H9 (cell line): ENCODE data around the gene GSTM1. TPM values are rescaled to one million over a fixed set of nuclear protein-coding genes. Genes with fewer than 3 reads are reported as not detected.
"Not testable (repeated sequence)": the region's sequence is repeated elsewhere in the genome, so short reads cannot be mapped to it uniquely, and the experiment has no call there.

ENCODE experiments used
- DNase-seq: peaks from one replicate; pipeline ENCODE4 v3.0.0-alpha.2; 2017
- H2AFZ ChIP-seq: one replicate; pipeline ENCODE4 v1.6.1; 2013; ENCODE audit warnings: mild to moderate bottlenecking, low read length, control low read depth, moderate library complexity
- H2AK5ac ChIP-seq: 2 replicates; pipeline ENCODE4 v1.6.1; 2013; ENCODE audit warnings: low read length, control low read depth, mixed read lengths; ENCODE audit not compliant: insufficient read length
- H2BK120ac ChIP-seq: one replicate; pipeline ENCODE4 v1.6.1; 2013; ENCODE audit warnings: low read depth, mild to moderate bottlenecking, low read length, control low read depth, inconsistent platforms; ENCODE audit not compliant: poor library complexity, severe bottlenecking
- H2BK12ac ChIP-seq: 2 replicates; pipeline ENCODE4 v1.6.1; 2013; ENCODE audit warnings: low read length, control low read depth, mixed read lengths, low read depth; ENCODE audit not compliant: insufficient read length
- H2BK15ac ChIP-seq: 2 replicates; pipeline ENCODE4 v1.6.1; 2013; ENCODE audit warnings: low read depth, low read length, control low read depth
- H2BK20ac ChIP-seq: one replicate; pipeline ENCODE4 v1.6.1; 2013; ENCODE audit warnings: low read depth, mild to moderate bottlenecking, low read length, control low read depth, inconsistent platforms; ENCODE audit not compliant: poor library complexity, severe bottlenecking
- H2BK5ac ChIP-seq: 2 replicates; pipeline ENCODE4 v1.6.1; 2013; ENCODE audit warnings: low read length, control low read depth, mixed read lengths; ENCODE audit not compliant: insufficient read length
- H3K14ac ChIP-seq: 2 replicates; pipeline ENCODE4 v1.6.1; 2013; ENCODE audit warnings: low read length, control low read depth; ENCODE audit not compliant: insufficient read depth
- H3K18ac ChIP-seq: 2 replicates; pipeline ENCODE4 v1.6.1; 2013; ENCODE audit warnings: low read depth, mild to moderate bottlenecking, mixed read lengths, low read length, control low read depth; ENCODE audit not compliant: insufficient read length
- H3K23ac ChIP-seq: 2 replicates; pipeline ENCODE4 v1.6.1; 2013; ENCODE audit warnings: low read length, control low read depth, mixed read lengths, low read depth; ENCODE audit not compliant: insufficient read length
- H3K23me2 ChIP-seq: 2 replicates; pipeline ENCODE4 v1.6.1; 2013; ENCODE audit warnings: low read depth, mild to moderate bottlenecking, mixed read lengths, low read length, control low read depth; ENCODE audit not compliant: insufficient read length, poor library complexity, severe bottlenecking
- H3K27ac ChIP-seq: 2 replicates; pipeline ENCODE4 v1.5.1; 2013; ENCODE audit warnings: low read length, control low read depth, mixed read lengths, low read depth; ENCODE audit not compliant: insufficient read length
- H3K27me3 ChIP-seq: 2 replicates; pipeline ENCODE4 v1.6.1; 2013; ENCODE audit warnings: low read length, control low read depth, inconsistent platforms; ENCODE audit not compliant: insufficient read depth
- H3K4ac ChIP-seq: 2 replicates; pipeline ENCODE4 v1.6.1; 2013; ENCODE audit warnings: low read depth, mild to moderate bottlenecking, control low read depth, inconsistent platforms, low read length, moderate library complexity
- H3K4me1 ChIP-seq: 2 replicates; pipeline ENCODE4 v1.6.1; 2013; ENCODE audit warnings: low read length, control low read depth, inconsistent platforms; ENCODE audit not compliant: insufficient read depth
- H3K4me2 ChIP-seq: 2 replicates; pipeline ENCODE4 v1.6.1; 2013; ENCODE audit warnings: low read length, control low read depth, mixed read lengths; ENCODE audit not compliant: insufficient read length, insufficient read depth
- H3K56ac ChIP-seq: 2 replicates; pipeline ENCODE4 v1.6.1; 2013; ENCODE audit warnings: low read depth, mild to moderate bottlenecking, mixed read lengths, low read length, control low read depth; ENCODE audit not compliant: insufficient read length
- H3K79me1 ChIP-seq: 2 replicates; pipeline ENCODE4 v1.6.1; 2013; ENCODE audit warnings: low read depth, mild to moderate bottlenecking, moderate library complexity, low read length, control low read depth, inconsistent platforms; ENCODE audit not compliant: insufficient read depth, poor library complexity, severe bottlenecking
- H3K79me2 ChIP-seq: 2 replicates; pipeline ENCODE4 v1.6.1; 2013; ENCODE audit warnings: low read length, control low read depth, inconsistent platforms; ENCODE audit not compliant: insufficient read depth
- H3K9ac ChIP-seq: 2 replicates; pipeline ENCODE4 v1.6.1; 2013; ENCODE audit warnings: low read length, control low read depth, mixed read lengths; ENCODE audit not compliant: insufficient read length; ENCODE audit errors: extremely low read depth
- H3K9me3 ChIP-seq: one replicate; pipeline ENCODE4 v1.6.1; 2013; ENCODE audit warnings: low read depth, low read length, inconsistent platforms; ENCODE audit not compliant: control insufficient read depth
- H3T11ph ChIP-seq: one replicate; pipeline ENCODE4 v1.6.1; 2013; ENCODE audit warnings: mild to moderate bottlenecking, low read length, control low read depth, inconsistent platforms
- H4K20me1 ChIP-seq: one replicate; pipeline ENCODE4 v1.6.1; 2013; ENCODE audit not compliant: control insufficient read depth, insufficient read length, insufficient read depth
- H4K5ac ChIP-seq: 2 replicates; pipeline ENCODE4 v1.6.1; 2013; ENCODE audit warnings: low read depth, mild to moderate bottlenecking, mixed read lengths, low read length, control low read depth; ENCODE audit not compliant: insufficient read length
- H4K8ac ChIP-seq: replicated peaks from 2 replicates; pipeline ENCODE4 v1.6.1; 2013; ENCODE audit warnings: low read length, control low read depth, mixed read lengths, low read depth; ENCODE audit not compliant: insufficient read length
- H4K91ac ChIP-seq: 2 replicates; pipeline ENCODE4 v1.6.1; 2013; ENCODE audit warnings: low read depth, mild to moderate bottlenecking, moderate library complexity, mixed read lengths, low read length, control low read depth; ENCODE audit not compliant: insufficient read length
- H3K27ac Mint-ChIP-seq, 3 experiments: 2 replicates in 2 of 3; 3 replicates in 1 of 3; pipeline ENCODE4 v1.8.0; 2020 to 2021; ENCODE audit warnings: mixed read lengths in 3 of 3, mild to moderate bottlenecking in 1 of 3, moderate library complexity in 1 of 3
- H3K27me3 Mint-ChIP-seq: 2 replicates; pipeline ENCODE4 v1.8.0; 2021; ENCODE audit warnings: low read depth, mild to moderate bottlenecking, moderate library complexity, mixed read lengths
- H3K36me3 Mint-ChIP-seq, 3 experiments: 2 replicates in 2 of 3; 3 replicates in 1 of 3; pipeline ENCODE4 v1.8.0; 2020 to 2021; ENCODE audit warnings: low read depth in 3 of 3, mixed read lengths in 3 of 3; ENCODE audit not compliant: insufficient read depth in 1 of 3
- H3K4me1 Mint-ChIP-seq, 2 experiments: 2 replicates each; pipeline ENCODE4 v1.8.0; 2020; ENCODE audit warnings: mixed read lengths in 2 of 2
- H3K4me3 Mint-ChIP-seq, 2 experiments: 2 replicates in 1 of 2; 3 replicates in 1 of 2; pipeline ENCODE4 v1.8.0; 2020 to 2021; ENCODE audit warnings: mild to moderate bottlenecking in 2 of 2, mixed read lengths in 2 of 2, moderate library complexity in 1 of 2
- H3K9me3 Mint-ChIP-seq, 2 experiments: 2 replicates in 1 of 2; 3 replicates in 1 of 2; pipeline ENCODE4 v1.8.0; 2020; ENCODE audit warnings: mild to moderate bottlenecking in 2 of 2, mixed read lengths in 2 of 2, moderate library complexity in 1 of 2
- CTCF ChIP-seq: fragments of 200-600 bp; sonication (generic); conservative IDR thresholded peaks from 3 replicates; pipeline ENCODE4 v1.8.0; 2021; ENCODE audit warnings: antibody characterized with exemption, mild to moderate bottlenecking
- WGBS: extraction: QIAGEN DNeasy Blood & Tissue Kit; methylation state at CpG from one replicate; pipeline ENCODE4 v1.1.7; 2013; ENCODE audit warnings: missing lambda C conversion rate, low lambda C conversion rate, mixed read lengths; ENCODE audit not compliant: insufficient read length; ENCODE audit errors: extremely low coverage; 5-methylcytosine and 5-hydroxymethylcytosine counted together
- total RNA-seq: library from RNA; stranded (reverse); gene quantifications from 2 replicates; pipeline ENCODE4 v1.2.1, GENCODE V29; 2021

The GSTM1 gene
- total RNA-seq, 1 experiment from 2014 or later: 19.5 TPM

GRCh38 chr1:109669246-109669948 is 18.2 kb upstream of the GSTM1 start:
- no peak for TF ChIP-seq CTCF
- WGBS: no CpG with 5 or more reads among the region's 22 CpGs
- Histone ChIP-seq H3K9ac (no peak overlapping the region), H3K23ac (no peak overlapping the region), H3K18ac (no peak overlapping the region), H3K27ac (no peak overlapping the region), H4K20me1 (no peaks in the 10 kb centered on the region), H3K9me3 (no peaks in the 10 kb centered on the region), H2BK5ac (no peak overlapping the region), H2AK5ac (no peak overlapping the region), H3K14ac (no peak overlapping the region), H2BK12ac (no peak overlapping the region), H4K8ac (no peak overlapping the region), H3K27me3 (no peaks in the 10 kb centered on the region), H3K23me2 (peaks cover 3% of the 10 kb centered on the region), H4K5ac (no peak overlapping the region), H3T11ph (no peak overlapping the region), H2AFZ (no peak overlapping the region), H2BK15ac (no peak overlapping the region), H2BK20ac (no peak overlapping the region), H4K91ac (no peak overlapping the region), H3K79me1 (no peaks in the 10 kb centered on the region), H3K4me2 (no peak overlapping the region), H3K4me1 (no peaks in the 10 kb centered on the region), H3K79me2 (no peaks in the 10 kb centered on the region), H2BK120ac (no peak overlapping the region), H3K4ac (no peak overlapping the region), H3K56ac (no peak overlapping the region)
- peaks cover 8% of the 10 kb centered on the region for H3K27me3 Mint-ChIP-seq
- no peak for DNase-seq
- peak overlapping the region in 1 of 3 experiments; percentile 72; a peak in 3 of 7 replicates for H3K27ac Mint-ChIP-seq
- H3K36me3 Mint-ChIP-seq: peaks cover 0 to 11% (median 0%) of the 10 kb centered on the region in 3 experiments; a peak in 2 of 7 replicates
- H3K9me3 Mint-ChIP-seq: peaks cover 0 to 2% of the 10 kb centered on the region in 2 experiments; a peak in 1 of 5 replicates
- peaks cover 8 to 13% of the 10 kb centered on the region in 2 experiments; a peak in 3 of 4 replicates for H3K4me1 Mint-ChIP-seq
- peak overlapping the region in 1 of 2 experiments; percentile 33; a peak in 1 of 5 replicates for H3K4me3 Mint-ChIP-seq

- not testable (repeated sequence) for H3T11ph ChIP-seq, H4K8ac ChIP-seq
- H3K27ac Mint-ChIP-seq: peak overlapping the region in 1 of 3 experiments; percentile 72; a peak in 3 of 7 replicates
Observed at GRCh38 chr1:109669949-109670302, 17.7 kb upstream of the GSTM1 start.

More at GRCh38 chr1:109669949-109670302, 17.7 kb upstream of the GSTM1 start:
- not testable (repeated sequence) for H3K27ac ChIP-seq, H3K27me3 ChIP-seq, H3K9me3 Mint-ChIP-seq, H3K4me2 ChIP-seq, H2AFZ ChIP-seq, H3K23ac ChIP-seq, H2BK20ac ChIP-seq, H3K4me1 ChIP-seq, H4K5ac ChIP-seq, H3K79me1 ChIP-seq, H3K27me3 Mint-ChIP-seq, H4K20me1 ChIP-seq, H3K14ac ChIP-seq, H3K9me3 ChIP-seq, H3K79me2 ChIP-seq, DNase-seq, H2BK5ac ChIP-seq, H4K91ac ChIP-seq, H2BK12ac ChIP-seq, H2BK15ac ChIP-seq, H3K4ac ChIP-seq, H2AK5ac ChIP-seq, H3K18ac ChIP-seq, H3K56ac ChIP-seq, H3K23me2 ChIP-seq, H2BK120ac ChIP-seq, H3K9ac ChIP-seq
- Mint-ChIP-seq H3K36me3 (peaks cover 0 to 11% (median 0%) of the 10 kb centered on the region in 3 experiments; a peak in 2 of 7 replicates), H3K4me1 (peaks cover 8 to 13% of the 10 kb centered on the region in 2 experiments; a peak in 3 of 4 replicates), H3K4me3 (peak overlapping the region in 1 of 2 experiments; percentile 33; a peak in 1 of 5 replicates)
- no CpG with 5 or more reads among the region's 5 CpGs for WGBS
